ENCODE measurements around the gene ZSCAN23.
"Not testable (repeated sequence)": the region's sequence is repeated elsewhere in the genome, so short reads cannot be mapped to it uniquely, and the experiment has no call there.

The ZSCAN23 gene

DNA sequence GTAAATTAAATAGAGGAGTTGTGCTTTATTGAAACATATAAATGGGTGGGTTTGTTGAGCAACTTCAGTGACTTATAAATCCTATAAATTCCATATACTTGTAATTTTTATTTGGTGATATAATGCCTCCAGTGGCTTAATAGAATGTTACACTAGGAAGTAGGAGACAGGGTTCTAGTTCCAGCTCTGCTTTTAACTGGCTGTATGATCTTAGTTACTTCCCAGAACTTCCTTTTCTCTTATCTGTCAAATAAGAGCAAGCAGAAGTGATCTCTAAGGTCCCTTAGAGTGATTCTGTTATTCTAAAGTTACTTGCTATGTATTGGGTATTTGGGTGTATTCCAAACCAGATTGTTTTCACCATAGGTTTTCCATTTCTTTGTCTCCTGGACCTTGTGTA, 10.2 kb downstream of the ZSCAN23 start:
- DNase-seq: no peak

DNA sequence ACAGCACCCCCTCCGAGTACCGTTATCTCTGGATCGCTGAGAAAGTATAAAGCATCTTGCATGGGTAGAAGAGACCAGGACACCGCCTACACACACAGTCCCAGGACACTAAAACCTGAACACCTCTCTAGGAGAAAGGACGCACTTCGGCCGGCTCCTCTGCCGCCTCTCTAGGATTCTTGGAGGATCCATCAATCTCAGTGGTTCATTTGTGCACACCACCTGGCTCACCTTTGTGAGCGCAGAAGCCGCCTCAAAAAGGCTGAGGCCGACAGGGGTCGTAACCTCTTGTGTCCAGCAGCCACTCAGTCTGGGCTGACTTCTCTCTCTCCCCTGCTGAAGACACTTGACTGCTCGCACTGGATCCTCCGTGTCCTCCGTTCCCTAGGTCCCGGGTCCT, 13.5 kb downstream of the ZSCAN23 start:
- no peak for DNase-seq

DNA sequence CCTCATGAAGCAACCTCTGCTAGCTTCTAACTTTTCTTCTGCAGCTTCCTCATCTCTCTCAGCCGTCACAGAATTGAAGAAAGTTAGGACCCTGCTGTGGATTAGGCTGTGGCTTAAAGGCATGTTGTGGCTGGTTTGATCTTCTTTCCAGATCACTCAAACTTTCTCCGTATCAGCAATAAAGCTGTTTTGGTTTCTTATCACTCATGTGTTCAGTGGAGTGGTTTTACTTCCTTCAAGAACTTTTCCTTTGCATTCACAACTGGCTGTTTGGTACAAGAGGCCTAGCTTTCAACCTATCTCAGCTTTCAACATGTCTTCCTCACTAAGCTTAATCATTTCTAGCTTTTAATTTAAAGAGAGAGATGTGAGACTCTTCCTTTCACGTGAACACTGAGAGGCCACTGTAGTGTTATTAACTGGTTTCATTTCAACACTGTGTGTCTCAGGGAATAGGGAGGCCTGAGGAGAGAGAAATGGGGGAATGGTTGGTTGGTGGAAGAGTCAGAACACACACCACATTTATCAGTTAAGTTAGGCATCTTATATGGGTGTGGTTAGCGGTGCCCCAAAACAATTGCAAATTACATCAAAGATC, 17.2 kb downstream of the ZSCAN23 start:
- no peak for DNase-seq

DNA sequence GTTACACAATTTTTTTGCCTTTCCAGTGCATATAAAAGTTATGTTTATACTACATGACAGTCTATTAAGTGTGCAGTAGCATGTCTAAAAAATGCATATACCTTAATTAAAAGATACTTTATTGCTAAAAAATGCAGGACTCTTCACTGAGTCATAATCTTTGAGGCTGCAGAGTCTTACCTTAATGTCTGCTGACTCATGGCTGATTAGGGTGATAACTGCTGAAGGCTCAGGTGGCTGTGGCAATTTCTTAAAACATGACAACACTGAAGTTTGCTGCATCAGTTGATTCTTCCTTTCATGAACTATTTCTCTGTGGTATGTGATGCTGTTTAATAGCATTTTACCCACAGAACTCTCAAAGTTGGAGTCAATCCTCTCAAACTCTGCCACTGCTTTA, 19.1 kb downstream of the ZSCAN23 start:
- DNase-seq: no peak

DNA sequence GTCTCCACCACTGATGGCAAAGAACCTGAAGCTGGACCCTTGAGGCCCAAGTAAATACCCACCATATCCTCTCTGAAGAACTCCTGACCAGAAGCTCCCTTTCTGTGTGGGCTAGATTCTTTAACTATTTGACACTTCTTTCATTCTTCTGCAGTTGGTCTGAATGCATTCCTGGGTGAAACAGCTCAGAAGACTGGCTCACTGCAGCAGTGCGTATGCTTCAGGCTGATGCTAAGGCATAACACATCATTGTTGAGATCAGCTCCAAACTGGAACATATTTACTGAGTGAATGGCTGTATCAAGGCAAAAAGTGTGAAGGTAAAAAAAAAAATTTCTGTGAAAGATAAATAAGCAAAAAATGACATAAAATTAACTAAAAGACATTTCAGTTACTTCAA, 19.7 kb downstream of the ZSCAN23 start:
- DNase-seq: no peak

GRCh38 chr6:28413681-28414080, 29.6 kb downstream of the ZSCAN23 start:
- no peak for DNase-seq

DNA sequence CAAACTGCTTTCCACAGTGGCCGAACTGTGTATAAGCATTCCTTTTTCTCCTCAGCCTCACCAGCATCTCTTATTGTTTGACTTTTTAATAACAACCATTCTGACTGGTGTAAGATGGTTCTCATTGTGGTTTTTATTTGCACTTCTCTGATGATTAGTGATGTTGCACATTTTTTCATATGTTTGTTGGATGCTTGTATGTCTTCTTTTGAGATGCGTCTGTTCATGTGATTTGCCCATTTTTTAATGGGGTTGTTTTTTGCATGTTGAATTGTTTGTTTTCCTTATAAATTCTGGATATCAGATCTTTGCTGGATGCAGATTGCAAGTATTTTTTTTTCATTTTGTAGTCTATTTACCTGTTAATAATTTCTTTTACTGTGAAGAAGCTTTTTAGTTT, 32.5 kb downstream of the ZSCAN23 start:
- no peak for DNase-seq

GRCh38 chr6:28408076-28408802, 35.1 kb downstream of the ZSCAN23 start:
- no peak for DNase-seq

DNA sequence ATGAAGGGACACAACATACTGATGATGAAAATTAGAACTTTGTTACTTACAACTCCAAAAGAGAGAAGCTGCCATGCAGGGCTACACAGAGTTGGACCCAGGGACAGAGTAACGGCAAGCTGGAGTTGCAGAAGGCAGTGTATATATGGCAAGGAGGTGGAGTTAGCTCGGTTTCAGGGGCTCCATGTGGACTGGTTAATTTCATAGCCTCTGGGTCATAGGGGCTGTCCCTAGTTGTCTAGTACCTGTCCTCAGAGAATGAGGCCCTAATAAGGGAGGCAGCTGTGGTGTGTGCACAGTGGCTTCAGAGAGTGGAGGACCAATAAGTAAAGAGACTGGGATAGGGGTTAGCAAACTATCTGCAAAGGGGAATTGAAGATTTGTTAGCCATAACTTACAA, 35.9 kb downstream of the ZSCAN23 start:
- DNase-seq: no peak

- not testable (repeated sequence) for DNase-seq
These were observed 39.4 kb downstream of the ZSCAN23 start for GRCh38 chr6:28403923-28404322.

DNA sequence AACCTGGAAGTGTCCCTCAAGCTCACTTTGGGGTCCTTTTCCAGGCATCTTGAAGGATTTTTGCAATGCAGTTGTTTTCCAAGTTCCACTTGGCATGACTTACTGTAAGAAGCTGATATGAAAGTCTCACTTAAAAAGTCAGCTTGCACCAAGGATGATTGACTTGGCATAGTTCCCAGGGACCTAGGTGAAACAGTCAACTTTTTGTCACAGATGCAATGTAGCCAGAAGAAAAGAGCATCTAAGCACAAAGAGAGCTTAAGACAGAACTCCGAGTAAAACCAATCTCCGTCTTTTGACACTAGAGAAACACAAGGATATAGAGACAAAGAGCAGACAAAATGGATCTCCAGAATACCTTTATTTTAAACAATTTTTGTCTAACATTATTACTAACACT, 41.1 kb downstream of the ZSCAN23 start:
- peak; percentile 30 for DNase-seq

GRCh38 chr6:28401172-28401571, 42.1 kb downstream of the ZSCAN23 start:
- DNase-seq: no peak

- no peak for DNase-seq
These were observed 43.2 kb downstream of the ZSCAN23 start for GRCh38 chr6:28400122-28400451.

DNA sequence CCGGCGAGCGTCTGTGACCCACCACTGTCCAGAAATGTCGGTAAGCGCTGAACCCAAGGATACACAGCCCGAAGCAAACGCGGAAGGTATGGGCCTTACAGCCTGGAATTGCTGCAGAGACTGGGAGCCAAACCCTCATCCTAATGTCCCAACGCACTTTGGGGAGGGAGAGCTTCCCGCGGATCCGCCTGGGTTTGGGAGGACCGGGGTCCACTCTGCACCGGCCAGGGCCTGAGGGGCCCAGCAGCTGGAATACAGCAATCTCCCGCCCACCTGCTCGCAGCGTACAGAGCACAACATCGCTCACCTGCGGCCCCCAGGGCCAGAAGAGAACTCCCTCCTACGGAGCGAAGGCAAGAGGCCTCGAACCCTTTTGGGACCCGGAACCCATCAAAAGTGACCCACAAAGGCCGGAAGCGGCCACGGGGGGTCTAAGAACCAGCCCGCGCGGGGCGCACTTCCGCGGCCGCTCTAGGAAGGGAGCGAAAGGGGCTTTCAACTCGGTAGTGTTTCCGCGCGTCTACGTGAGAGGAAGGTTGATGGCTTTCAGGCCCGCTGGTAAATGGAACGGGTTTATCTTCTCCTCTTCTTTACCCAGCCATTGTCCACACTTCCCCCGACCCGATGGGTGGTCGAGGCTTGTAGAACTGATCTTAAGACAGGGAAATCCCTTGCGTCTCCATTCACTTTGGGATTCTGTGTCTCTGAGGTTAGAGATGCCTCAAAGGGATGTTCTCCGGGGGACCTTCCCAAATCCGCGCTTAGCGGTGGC, 43.8 kb downstream of the ZSCAN23 start, which contains the start of gene ZSCAN12:
ZSCAN12 (minus strand) TSS at position 398 of the 772 bp plus-strand sequence. CDS start 1,342 bp downstream, outside the sequence.
- DNase-seq: peak; percentile 87

DNA sequence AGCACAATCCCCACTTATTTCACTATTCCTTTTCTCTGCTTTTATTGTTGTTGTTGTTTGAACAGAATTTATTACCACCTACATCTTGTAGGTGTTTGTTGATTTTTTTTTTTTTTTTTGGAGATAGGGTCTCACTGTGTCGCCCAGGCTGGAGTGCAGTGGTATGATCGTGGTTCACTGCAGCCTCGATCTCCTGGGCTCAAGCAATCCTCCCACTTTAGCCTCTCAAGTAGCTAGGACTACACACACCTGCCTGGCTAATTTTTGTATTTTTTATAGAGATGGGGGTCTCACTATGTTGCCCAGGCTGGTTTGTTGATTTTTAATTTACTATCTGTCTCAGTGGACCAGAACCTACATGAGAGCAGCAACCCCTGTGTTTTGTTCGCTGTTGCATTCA, 47.4 kb downstream of the ZSCAN23 start:
- no peak for DNase-seq

- no peak for DNase-seq
These were observed 49.2 kb downstream of the ZSCAN23 start for GRCh38 chr6:28393912-28394662.

DNA sequence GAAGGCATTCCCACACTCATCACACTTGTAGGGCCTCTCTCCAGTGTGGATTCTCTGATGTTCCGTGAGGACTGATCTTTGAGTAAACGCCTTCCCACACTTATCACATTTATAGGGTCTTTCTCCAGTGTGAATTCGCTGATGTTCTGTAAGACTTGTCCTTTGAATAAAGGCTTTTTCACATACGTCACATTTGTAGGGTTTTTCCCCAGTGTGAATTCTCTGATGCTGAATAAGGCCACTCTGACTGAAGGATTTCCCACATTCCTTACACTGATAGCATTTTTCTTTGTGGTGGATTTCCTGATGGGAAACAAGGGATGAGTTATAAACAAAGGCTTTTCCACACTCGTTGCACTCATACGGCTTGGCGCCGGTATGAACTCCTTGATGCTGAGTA, 52.6 kb downstream of the ZSCAN23 start:
- no peak for DNase-seq

- DNase-seq: no peak
These were observed 59.2 kb downstream of the ZSCAN23 start for GRCh38 chr6:28384143-28384533.

DNA sequence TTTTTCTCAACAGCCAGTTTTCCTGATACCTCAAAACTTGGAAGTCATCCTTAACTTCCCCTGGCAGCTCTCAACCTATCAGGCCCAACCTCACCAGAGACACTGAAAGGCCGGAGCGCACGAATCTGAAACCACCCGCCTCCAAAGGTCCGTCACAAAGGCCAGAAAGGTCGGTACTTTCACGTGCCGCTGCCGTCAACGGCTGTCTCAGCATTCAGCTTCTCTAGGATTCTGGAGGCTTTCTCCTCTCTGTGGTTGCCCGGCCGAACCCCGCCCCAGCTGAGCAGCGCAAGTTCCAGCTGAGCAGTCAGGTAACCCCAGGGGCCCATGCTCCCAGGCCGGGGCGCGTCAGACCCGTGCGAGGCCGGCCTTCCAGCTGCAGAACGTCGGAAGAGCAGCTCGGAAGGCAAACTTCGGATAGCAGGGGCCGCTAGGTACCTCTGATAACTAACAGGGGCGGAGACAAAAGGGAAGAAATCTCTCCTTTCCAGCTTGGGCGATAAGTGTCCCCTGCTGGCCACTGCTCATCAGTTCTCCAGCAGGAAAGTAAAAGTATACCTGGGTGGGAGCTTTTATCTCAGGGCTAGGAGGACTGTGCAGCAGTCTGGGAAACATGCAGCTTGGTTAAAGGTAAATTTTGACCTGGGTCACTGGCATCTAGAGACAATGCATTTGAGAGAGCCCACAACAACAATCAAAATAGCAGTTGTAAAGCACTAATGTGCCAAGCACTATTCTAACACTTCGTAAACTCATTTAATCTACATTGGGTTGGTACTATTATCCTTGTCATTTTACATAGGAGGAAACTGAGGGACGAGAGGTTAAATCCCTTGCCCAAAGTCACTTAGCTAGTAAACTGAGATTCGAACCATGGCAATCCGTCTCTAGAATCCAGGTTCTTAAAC, 59.8 kb downstream of the ZSCAN23 start:
- no peak for DNase-seq

Data from NCI-H1105 treated with DMSO at 0.1 percent for 48 hours (cell line).